SK-N-SH (cell line): ENCODE results near the gene LRSAM1.

ENCODE experiments used
- CTCF ChIP-seq: fragments of 200-600 bp; sonication (generic); IDR thresholded peaks from 2 replicates; pipeline ENCODE4 v1.6.1; 2017; ENCODE audit warnings: antibody characterized with exemption, mild to moderate bottlenecking, moderate library complexity
- ELF1 ChIP-seq: IDR thresholded peaks from 2 replicates; pipeline ENCODE4 v1.4.0; 2012
- FOXJ3 ChIP-seq: sonication (generic); formaldehyde crosslinking; IDR thresholded peaks from 2 replicates; pipeline ENCODE4 v1.5.1; 2020; ENCODE audit warnings: mild to moderate bottlenecking, missing genetic modification reagents
- FOXM1 ChIP-seq: IDR thresholded peaks from 2 replicates; pipeline ENCODE4 v1.4.0; 2012; ENCODE audit warnings: low read depth, mild to moderate bottlenecking
- MAX ChIP-seq: IDR thresholded peaks from 2 replicates; pipeline ENCODE4 v1.4.0; 2012; ENCODE audit warnings: low read depth
- MEF2A ChIP-seq: IDR thresholded peaks from 2 replicates; pipeline ENCODE4 v1.4.0; 2012; ENCODE audit warnings: low read depth, borderline replicate concordance
- NRF1 ChIP-seq: IDR thresholded peaks from 2 replicates; pipeline ENCODE4 v1.6.1; 2012; ENCODE audit warnings: low read depth, mild to moderate bottlenecking, low read length
- RCOR1 ChIP-seq: fragments of 150-350 bp; IDR thresholded peaks from 2 replicates; pipeline ENCODE4 v1.6.1; 2017; ENCODE audit warnings: antibody characterized with exemption, low read length
- REST ChIP-seq: IDR thresholded peaks from 2 replicates; pipeline ENCODE4 v1.6.1; 2012; ENCODE audit warnings: mild to moderate bottlenecking, low read depth, low read length, moderate library complexity
- RFX5 ChIP-seq: IDR thresholded peaks from 2 replicates; pipeline ENCODE4 v1.6.1; 2012; ENCODE audit warnings: mild to moderate bottlenecking, improper control_type of control experiment, low read length
- SMC3 ChIP-seq: IDR thresholded peaks from 2 replicates; pipeline ENCODE4 v1.6.1; 2012; ENCODE audit warnings: low read depth, low read length, improper control_type of control experiment
- YY1 ChIP-seq: IDR thresholded peaks from 2 replicates; pipeline ENCODE4 v1.4.0; 2012; ENCODE audit warnings: low read depth, mild to moderate bottlenecking

- no peak for TF ChIP-seq MAX
- TF ChIP-seq RFX5 = no peak
- TF ChIP-seq RCOR1 = no peak
- no peak for TF ChIP-seq FOXM1
- no peak for TF ChIP-seq YY1
- no peak for TF ChIP-seq SMC3
- no peak for TF ChIP-seq FOXJ3 (CRISPR knock-in tag)
- no peak for TF ChIP-seq CTCF
- no peak for TF ChIP-seq MEF2A
- no peak for TF ChIP-seq NRF1
- no peak for TF ChIP-seq ELF1
- TF ChIP-seq REST = no peak
Measured at GRCh38 chr9:127537014-127537413, 85.7 kb downstream of the LRSAM1 start.
